Ectodermal cell (in vitro differentiated cells): ENCODE data around the gene MBNL2. TPM values are rescaled to one million over a fixed set of nuclear protein-coding genes. Genes with fewer than 3 reads are reported as not detected.

Experiments
- H3K27ac ChIP-seq: 2 replicates; pipeline ENCODE4 v1.7.0; 2013; ENCODE audit warnings: mild to moderate bottlenecking, low read depth, low read length; ENCODE audit not compliant: insufficient read depth, poor library complexity, severe bottlenecking
- H3K27me3 ChIP-seq: 2 replicates; pipeline ENCODE4 v1.7.0; 2013; ENCODE audit warnings: mild to moderate bottlenecking, low read length; ENCODE audit not compliant: insufficient read depth, control insufficient read depth, poor library complexity, severe bottlenecking
- H3K36me3 ChIP-seq: one replicate; pipeline ENCODE4 v1.7.0; 2013; ENCODE audit warnings: low read length; ENCODE audit not compliant: control insufficient read depth, insufficient read depth
- H3K4me1 ChIP-seq: one replicate; pipeline ENCODE4 v1.7.0; 2013; ENCODE audit warnings: low read length; ENCODE audit not compliant: control insufficient read depth, insufficient read depth
- H3K4me3 ChIP-seq: 2 replicates; pipeline ENCODE4 v1.7.0; 2013; ENCODE audit warnings: low read depth, low read length, control low read depth; ENCODE audit not compliant: insufficient read depth
- H3K9me3 ChIP-seq: 2 replicates; pipeline ENCODE4 v1.7.0; 2013; ENCODE audit warnings: mild to moderate bottlenecking, low read length, moderate library complexity; ENCODE audit not compliant: control insufficient read depth
- WGBS, 2 experiments: methylation state at CpG; one replicate each; pipeline ENCODE4 v1.1.7; 2013; ENCODE audit warnings: missing lambda C conversion rate in 2 of 2; 5-methylcytosine and 5-hydroxymethylcytosine counted together
- polyA plus RNA-seq, 4 experiments: library from polyadenylated mRNA; stranded (reverse); fragments of 50-300 nt; gene quantifications; one replicate each; pipeline ENCODE4 v1.2.3, GENCODE V29; 2013

MBNL2 gene, protein sequence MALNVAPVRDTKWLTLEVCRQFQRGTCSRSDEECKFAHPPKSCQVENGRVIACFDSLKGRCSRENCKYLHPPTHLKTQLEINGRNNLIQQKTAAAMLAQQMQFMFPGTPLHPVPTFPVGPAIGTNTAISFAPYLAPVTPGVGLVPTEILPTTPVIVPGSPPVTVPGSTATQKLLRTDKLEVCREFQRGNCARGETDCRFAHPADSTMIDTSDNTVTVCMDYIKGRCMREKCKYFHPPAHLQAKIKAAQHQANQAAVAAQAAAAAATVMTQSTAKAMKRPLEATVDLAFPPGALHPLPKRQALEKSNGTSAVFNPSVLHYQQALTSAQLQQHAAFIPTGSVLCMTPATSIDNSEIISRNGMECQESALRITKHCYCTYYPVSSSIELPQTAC
- polyA plus RNA-seq (2013, experiment 1 of 4) = 21.8 TPM
- 20.2 TPM for polyA plus RNA-seq (2013, experiment 2 of 4)
- 20.2 TPM for polyA plus RNA-seq (2013, experiment 3 of 4)
- polyA plus RNA-seq (2013, experiment 4 of 4) = 20.7 TPM

DNA sequence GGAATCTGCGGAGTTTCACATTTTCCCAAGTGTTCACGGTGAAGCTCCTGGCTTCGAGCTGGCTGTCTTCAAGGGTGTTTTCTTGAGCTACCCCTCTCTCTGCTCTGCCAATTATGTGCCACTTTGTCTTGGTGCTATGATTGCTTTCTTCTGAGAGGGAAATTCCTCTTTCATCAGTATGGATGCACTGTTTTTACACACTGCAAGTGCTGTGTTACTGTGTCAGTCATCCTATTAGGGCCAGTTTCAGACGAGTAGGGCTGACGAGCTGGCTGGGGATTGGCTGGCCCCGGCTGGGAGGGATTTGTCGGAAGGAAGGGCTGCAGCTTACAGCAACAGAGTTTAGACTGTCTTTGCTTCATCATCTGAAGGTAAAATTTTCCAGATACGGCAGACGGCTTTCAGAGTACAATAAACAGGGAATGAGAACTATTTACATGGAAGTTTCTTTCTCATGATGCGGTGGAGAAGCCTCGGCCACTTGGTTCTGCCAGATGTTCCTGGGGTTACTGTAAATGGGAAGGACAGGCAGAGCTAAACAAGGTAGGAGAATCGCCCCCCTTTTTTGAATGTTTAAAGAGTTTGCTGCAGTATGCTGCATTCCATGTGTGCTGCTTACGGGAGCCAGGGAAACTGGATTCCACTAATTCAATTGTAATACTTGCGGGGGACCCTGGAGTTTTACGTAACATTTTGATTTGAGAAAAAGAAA is at the start of gene MBNL2:
MBNL2 (plus strand) TSS at position 345 of the 712 bp plus-strand sequence. CDS start 53,903 bp downstream, outside the sequence.
- 21 to 23% methylated on average over 15 of the region's 15 CpGs for WGBS, 2 experiments
- peaks cover 18% of the 10 kb centered on the region for H3K4me1 ChIP-seq
- H3K4me3 ChIP-seq = peak within 1 kb of the TSS; percentile 62
- no peaks in the 10 kb centered on the region for H3K9me3 ChIP-seq
- H3K27ac ChIP-seq = peak within 1 kb of the TSS; percentile 88
- H3K36me3 ChIP-seq = no peaks in the 10 kb centered on the region
- peaks cover 35% of the 10 kb centered on the region for H3K27me3 ChIP-seq

DNA sequence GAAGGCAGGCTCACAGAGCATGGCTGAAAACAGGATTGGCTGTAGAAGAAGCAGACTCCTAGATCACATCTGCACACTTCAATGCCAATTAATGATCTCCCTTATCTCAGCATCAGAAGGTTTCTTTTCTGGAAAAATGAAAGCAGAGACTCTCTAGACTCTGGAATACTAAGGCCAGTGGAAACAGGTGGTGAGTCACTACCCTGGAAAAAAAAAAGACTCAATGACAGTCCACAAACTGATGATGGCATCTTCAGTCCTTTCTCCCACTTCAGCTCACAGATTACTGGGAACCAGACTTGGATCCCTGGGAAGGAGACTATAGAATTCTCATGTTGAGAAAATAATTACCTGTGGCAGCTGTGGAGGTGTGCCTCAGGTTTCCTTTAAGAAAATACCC is 47.5 kb upstream of the MBNL2 start:
- H3K4me1 ChIP-seq = no peaks in the 10 kb centered on the region
- no peak overlapping the region for H3K4me3 ChIP-seq
- no peaks in the 10 kb centered on the region for H3K9me3 ChIP-seq
- no peaks in the 10 kb centered on the region for H3K27me3 ChIP-seq
- no peak overlapping the region for H3K27ac ChIP-seq
- H3K36me3 ChIP-seq = no peaks in the 10 kb centered on the region

- Histone ChIP-seq H3K4me1 (no peaks in the 10 kb centered on the region), H3K4me3 (no peak overlapping the region), H3K9me3 (no peaks in the 10 kb centered on the region), H3K27ac (no peak overlapping the region), H3K27me3 (no peaks in the 10 kb centered on the region), H3K36me3 (no peaks in the 10 kb centered on the region)
- 86 to 87% methylated on average over 4 of the region's 4 CpGs for WGBS, 2 experiments
These were observed 47.1 kb upstream of the MBNL2 start for GRCh38 chr13:97175041-97175440.

- no peaks in the 10 kb centered on the region for H3K4me1 ChIP-seq
- no peaks in the 10 kb centered on the region for H3K27me3 ChIP-seq
- H3K4me3 ChIP-seq = no peak overlapping the region
- WGBS, 2 experiments = 95% methylated on average over 2 of the region's 2 CpGs
- H3K27ac ChIP-seq = no peak overlapping the region
- H3K9me3 ChIP-seq = no peaks in the 10 kb centered on the region
- H3K36me3 ChIP-seq = no peaks in the 10 kb centered on the region
These were observed 42.6 kb upstream of the MBNL2 start for GRCh38 chr13:97179501-97179900.

DNA sequence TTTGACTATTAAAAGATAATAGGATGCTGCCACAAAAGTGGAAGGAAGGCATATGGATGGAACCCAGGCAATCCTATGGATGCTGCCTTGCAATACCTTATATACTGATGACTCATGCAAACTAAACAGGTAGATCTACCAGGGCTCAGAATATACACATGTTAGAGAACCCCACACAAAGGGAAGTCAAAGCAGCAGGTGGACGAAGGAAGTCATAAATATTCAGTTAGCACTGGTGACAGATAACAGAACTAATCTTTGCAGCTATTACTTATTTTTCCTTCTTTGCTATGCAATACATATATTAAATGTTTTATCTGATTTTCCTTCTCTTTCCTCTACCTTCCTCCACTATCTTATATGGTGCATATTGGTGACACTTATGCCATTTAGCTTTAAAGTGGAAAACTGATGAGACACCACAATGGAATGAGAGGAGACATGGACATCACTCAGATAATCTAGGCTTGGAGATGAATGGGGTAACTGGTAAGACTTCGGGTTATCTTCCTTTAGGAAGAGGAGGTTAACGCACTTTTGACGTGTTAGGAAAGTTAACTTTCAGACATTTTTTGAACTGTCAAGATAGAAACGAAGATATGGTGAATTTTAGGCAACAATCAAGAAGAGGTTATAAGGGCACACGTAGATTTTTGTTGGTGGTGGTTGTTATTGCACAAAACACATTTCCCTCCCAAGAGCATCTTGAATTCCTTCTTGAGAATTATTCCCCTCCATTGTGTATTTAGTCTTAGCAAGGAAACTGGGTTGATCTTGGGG is 39.8 kb upstream of the MBNL2 start:
- H3K36me3 ChIP-seq = no peaks in the 10 kb centered on the region
- H3K4me1 ChIP-seq = no peaks in the 10 kb centered on the region
- H3K4me3 ChIP-seq = no peak overlapping the region
- 89 to 94% methylated on average over 5 to 6 of the region's 6 CpGs for WGBS, 2 experiments
- H3K27ac ChIP-seq = no peak overlapping the region
- no peaks in the 10 kb centered on the region for H3K27me3 ChIP-seq
- H3K9me3 ChIP-seq = no peaks in the 10 kb centered on the region

DNA sequence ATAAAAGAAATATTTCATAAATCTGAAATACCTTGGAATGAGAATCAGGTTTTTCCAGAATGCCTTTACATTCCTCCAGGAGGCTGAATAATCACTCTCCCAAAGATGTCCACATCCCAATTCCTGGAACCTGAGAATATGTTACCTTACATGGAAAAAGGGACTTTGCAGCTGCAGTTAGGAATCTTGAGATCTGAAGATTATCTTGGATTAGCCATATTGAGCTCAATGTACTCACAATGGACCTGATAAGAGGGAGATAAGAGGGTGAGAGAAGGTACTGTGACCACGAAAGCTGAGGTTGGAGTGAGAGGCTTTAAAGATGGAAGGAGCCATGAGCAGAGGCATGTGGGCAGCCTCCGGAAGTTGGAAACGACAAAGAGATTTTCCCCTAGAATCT is 36.8 kb upstream of the MBNL2 start:
- Histone ChIP-seq H3K4me1 (no peaks in the 10 kb centered on the region), H3K36me3 (no peaks in the 10 kb centered on the region), H3K4me3 (no peak overlapping the region), H3K27ac (no peak overlapping the region), H3K9me3 (no peaks in the 10 kb centered on the region), H3K27me3 (no peaks in the 10 kb centered on the region)
- 93 to 95% methylated on average over 3 of the region's 3 CpGs for WGBS, 2 experiments

DNA sequence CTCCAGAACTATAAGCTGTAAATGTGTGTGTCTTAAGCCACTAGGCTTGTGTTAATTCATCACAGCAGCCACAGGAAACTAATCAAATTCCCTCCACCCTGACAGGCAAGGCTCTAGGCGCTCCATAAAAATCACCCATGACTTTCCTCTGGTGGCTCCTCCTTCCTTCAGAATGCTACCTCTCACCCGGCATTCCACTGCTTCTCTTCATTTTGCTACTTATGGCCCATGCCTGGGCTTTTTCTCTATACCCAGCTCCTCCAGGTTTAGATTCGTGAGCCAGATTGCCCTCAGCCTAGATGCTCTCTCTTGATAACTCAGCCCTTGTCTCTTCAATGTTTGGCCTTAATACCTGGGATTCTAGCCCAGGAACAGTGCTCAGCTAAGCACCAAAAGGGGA is 36.4 kb upstream of the MBNL2 start:
- no peak overlapping the region for H3K4me3 ChIP-seq
- H3K9me3 ChIP-seq = no peaks in the 10 kb centered on the region
- no peaks in the 10 kb centered on the region for H3K36me3 ChIP-seq
- no peaks in the 10 kb centered on the region for H3K4me1 ChIP-seq
- H3K27me3 ChIP-seq = no peaks in the 10 kb centered on the region
- 89 to 95% methylated on average over 3 of the region's 3 CpGs for WGBS, 2 experiments
- H3K27ac ChIP-seq = no peak overlapping the region

- no peak overlapping the region for H3K27ac ChIP-seq
- 93 to 96% methylated on average over 8 of the region's 8 CpGs for WGBS, 2 experiments
These were observed 33.9 kb upstream of the MBNL2 start for GRCh38 chr13:97188207-97188606.

GRCh38 chr13:97189928-97190327 is 32.2 kb upstream of the MBNL2 start:
- Histone ChIP-seq H3K27ac (no peak overlapping the region), H3K4me1 (no peaks in the 10 kb centered on the region), H3K4me3 (no peak overlapping the region), H3K27me3 (no peaks in the 10 kb centered on the region), H3K9me3 (no peaks in the 10 kb centered on the region), H3K36me3 (no peaks in the 10 kb centered on the region)
- WGBS, 2 experiments = 91 to 93% methylated on average over 10 of the region's 10 CpGs

More at GRCh38 chr13:97188207-97188606, 33.9 kb upstream of the MBNL2 start:
- no peaks in the 10 kb centered on the region for H3K4me1 ChIP-seq
- H3K27me3 ChIP-seq = no peaks in the 10 kb centered on the region
- H3K4me3 ChIP-seq = no peak overlapping the region
- no peaks in the 10 kb centered on the region for H3K36me3 ChIP-seq
- no peaks in the 10 kb centered on the region for H3K9me3 ChIP-seq

GRCh38 chr13:97191142-97191541 is 31.0 kb upstream of the MBNL2 start:
- H3K9me3 ChIP-seq = no peaks in the 10 kb centered on the region
- no peaks in the 10 kb centered on the region for H3K36me3 ChIP-seq
- no peak overlapping the region for H3K4me3 ChIP-seq
- no peak overlapping the region for H3K27ac ChIP-seq
- H3K4me1 ChIP-seq = no peaks in the 10 kb centered on the region
- WGBS, 2 experiments = 92 to 94% methylated on average over 7 of the region's 7 CpGs
- H3K27me3 ChIP-seq = no peaks in the 10 kb centered on the region
